SK-N-SH (cell line): ENCODE measurements around the gene SPACDR. TPM values are rescaled to one million over a fixed set of nuclear protein-coding genes. Genes with fewer than 3 reads are reported as not detected.

Source experiments
- CTCF ChIA-PET: fragments of 300-600, 350-600 bp; formaldehyde crosslinking; extraction: SDS; loops from one replicate; lab custom pipeline; 2021; lab: Yijun Ruan, JAX
- POLR2A ChIA-PET: fragments of 350-600 bp; sonication (Branson Sonifier 250); formaldehyde crosslinking; extraction: SDS; loops from one replicate; lab custom pipeline; 2020; ENCODE audit warnings: antibody characterized with exemption, inconsistent platforms; lab: Yijun Ruan, JAX
- DNase-seq: peaks from one replicate; pipeline ENCODE4 v3.0.0; 2012
- H2AFZ ChIP-seq: fragments of 200-600 bp; sonication (generic); 2 replicates; pipeline ENCODE4 v1.8.1; 2016; ENCODE audit warnings: antibody characterized with exemption, mild to moderate bottlenecking, low read depth
- H3F3A ChIP-seq: fragments of 200-600 bp; sonication (generic); replicated peaks from 2 replicates; pipeline ENCODE3; 2016; ENCODE audit warnings: antibody characterized with exemption, mild to moderate bottlenecking; ENCODE audit not compliant: insufficient read depth
- H3K27ac ChIP-seq, 2 experiments: fragments of 200-500 bp in 1 of 2; fragments of 200-600 bp in 1 of 2; sonication (Bioruptor generic) in 1 of 2; sonication (generic), shearing (Covaris generic) in 1 of 2; 2 replicates each; pipeline versions ENCODE4 v1.5.1 to v1.6.1; 2014 to 2016; ENCODE audit warnings: low read depth in 2 of 2, inconsistent platforms in 1 of 2, low read length in 1 of 2, mild to moderate bottlenecking in 1 of 2, mixed read lengths in 1 of 2
- H3K27me3 ChIP-seq: fragments of 200-600 bp; sonication (generic), shearing (Covaris generic); 2 replicates; pipeline ENCODE4 v1.6.1; 2016; ENCODE audit warnings: mixed run types; ENCODE audit not compliant: insufficient read depth
- H3K36me3 ChIP-seq, 2 experiments: fragments of 200-500 bp in 1 of 2; fragments of 200-600 bp in 1 of 2; sonication (Bioruptor generic) in 1 of 2; sonication (generic) in 1 of 2; replicated peaks in 1 of 2; 2 replicates each; pipeline versions ENCODE3 to v1.5.1; 2014 to 2016; ENCODE audit warnings: low read length in 1 of 2, mild to moderate bottlenecking in 1 of 2; ENCODE audit not compliant: insufficient read depth in 2 of 2, control insufficient read depth in 1 of 2
- H3K4me1 ChIP-seq, 2 experiments: fragments of 200-500 bp in 1 of 2; fragments of 200-600 bp in 1 of 2; sonication (Bioruptor generic) in 1 of 2; sonication (generic), shearing (Covaris generic) in 1 of 2; 2 replicates each; pipeline versions ENCODE4 v1.5.1 to v1.6.1; 2014 to 2016; ENCODE audit warnings: low read depth in 1 of 2, low read length in 1 of 2, mixed run types in 1 of 2; ENCODE audit not compliant: insufficient read depth in 2 of 2, control insufficient read depth in 1 of 2
- H3K4me2 ChIP-seq: fragments of 200-600 bp; sonication (generic), shearing (Covaris generic); 2 replicates; pipeline ENCODE4 v1.6.1; 2017; ENCODE audit warnings: mixed run types
- H3K4me3 ChIP-seq, 2 experiments: fragments of 200-500 bp in 1 of 2; fragments of 200-600 bp in 1 of 2; sonication (Bioruptor generic) in 1 of 2; sonication (generic), shearing (Covaris generic) in 1 of 2; 2 replicates each; pipeline versions ENCODE4 v1.5.1 to v1.8.1; 2014 to 2016; ENCODE audit warnings: low read depth in 2 of 2, inconsistent platforms in 1 of 2, low read length in 1 of 2, mild to moderate bottlenecking in 1 of 2, mixed read lengths in 1 of 2, moderate library complexity in 1 of 2
- H3K79me2 ChIP-seq: fragments of 200-600 bp; sonication (generic); 2 replicates; pipeline ENCODE4 v1.8.1; 2017; ENCODE audit warnings: mild to moderate bottlenecking; ENCODE audit not compliant: insufficient read depth
- H3K9ac ChIP-seq: fragments of 200-600 bp; sonication (generic); 2 replicates; pipeline ENCODE4 v1.6.1; 2017; ENCODE audit warnings: mixed run types
- H3K9me2 ChIP-seq: fragments of 200-600 bp; sonication (generic); 2 replicates; pipeline ENCODE4 v1.6.1; 2017; ENCODE audit warnings: mixed run types
- H3K9me3 ChIP-seq: fragments of 200-600 bp; sonication (generic); 2 replicates; pipeline ENCODE4 v1.6.1; 2017; ENCODE audit warnings: mixed run types, mild to moderate bottlenecking, moderate library complexity
- H4K20me1 ChIP-seq: fragments of 200-600 bp; sonication (generic); 2 replicates; pipeline ENCODE4 v1.6.1; 2017; ENCODE audit warnings: mild to moderate bottlenecking, mixed run types; ENCODE audit not compliant: insufficient read depth
- CTCF ChIP-seq: fragments of 200-600 bp; sonication (generic); IDR thresholded peaks from 2 replicates; pipeline ENCODE4 v1.6.1; 2017; ENCODE audit warnings: antibody characterized with exemption, mild to moderate bottlenecking, moderate library complexity
- ELF1 ChIP-seq: IDR thresholded peaks from 2 replicates; pipeline ENCODE4 v1.4.0; 2012
- FOXJ3 ChIP-seq: sonication (generic); formaldehyde crosslinking; IDR thresholded peaks from 2 replicates; pipeline ENCODE4 v1.5.1; 2020; ENCODE audit warnings: mild to moderate bottlenecking, missing genetic modification reagents
- IRF3 ChIP-seq: fragments of 150-350 bp; IDR thresholded peaks from 2 replicates; pipeline ENCODE4 v1.6.1; 2016; ENCODE audit warnings: mild to moderate bottlenecking, low read depth, low read length
- MAX ChIP-seq: IDR thresholded peaks from 2 replicates; pipeline ENCODE4 v1.4.0; 2012; ENCODE audit warnings: low read depth
- PBX3 ChIP-seq: IDR thresholded peaks from 2 replicates; pipeline ENCODE4; 2012
- POLR2AphosphoS5 ChIP-seq: IDR thresholded peaks from 2 replicates; pipeline ENCODE4 v1.6.1; 2012; ENCODE audit warnings: low read depth, low read length
- RFX5 ChIP-seq: IDR thresholded peaks from 2 replicates; pipeline ENCODE4 v1.6.1; 2012; ENCODE audit warnings: mild to moderate bottlenecking, improper control_type of control experiment, low read length
- RXRA ChIP-seq: IDR thresholded peaks from 2 replicates; pipeline ENCODE4 v1.4.0; 2012; ENCODE audit warnings: low read depth, mild to moderate bottlenecking, borderline replicate concordance
- SIN3A ChIP-seq: IDR thresholded peaks from 2 replicates; pipeline ENCODE4 v1.6.1; 2012; ENCODE audit warnings: low read depth, mild to moderate bottlenecking, low read length, moderate library complexity, borderline replicate concordance
- SMC3 ChIP-seq: IDR thresholded peaks from 2 replicates; pipeline ENCODE4 v1.6.1; 2012; ENCODE audit warnings: low read depth, low read length, improper control_type of control experiment
- TEAD4 ChIP-seq: IDR thresholded peaks from 2 replicates; pipeline ENCODE4 v1.4.0; 2012; ENCODE audit warnings: mild to moderate bottlenecking, borderline replicate concordance; ENCODE audit not compliant: insufficient read depth
- USF1 ChIP-seq: IDR thresholded peaks from 2 replicates; pipeline ENCODE4 v1.4.0; 2012; ENCODE audit warnings: low read depth, borderline replicate concordance
- YY1 ChIP-seq: IDR thresholded peaks from 2 replicates; pipeline ENCODE4 v1.4.0; 2012; ENCODE audit warnings: low read depth, mild to moderate bottlenecking
- ZBTB33 ChIP-seq: IDR thresholded peaks from 2 replicates; pipeline ENCODE4 v1.4.0; 2012; ENCODE audit warnings: low read depth, borderline replicate concordance
- WGBS: methylation state at CpG from one replicate; pipeline ENCODE4 v1.1.6; 2017; ENCODE audit warnings: low lambda C conversion rate; 5-methylcytosine and 5-hydroxymethylcytosine counted together
- polyA plus RNA-seq, 3 experiments: library from polyadenylated mRNA; depleted of rRNA; stranded (reverse); fragments of >200 nt; gene quantifications; 2 replicates each; pipeline ENCODE4 v1.2.3, GENCODE V29; 2012

SPACDR gene
- polyA plus RNA-seq, 1 of the 3 experiments (the other 2 are of a cell fraction): 1.5 TPM

- H3K9me2 ChIP-seq: no peaks in the 10 kb centered on the region
- H3K4me1 ChIP-seq: peaks cover 6 to 12% of the 10 kb centered on the region in 2 experiments; a peak in 3 of 4 replicates
- no peaks in the 10 kb centered on the region for H3K36me3 ChIP-seq
- TF ChIP-seq RXRA (no peak), TEAD4 (no peak), CTCF (no peak), PBX3 (no peak), ZBTB33 (no peak), IRF3 (no peak), FOXJ3 (CRISPR knock-in tag) (no peak), YY1 (no peak), SIN3A (no peak), USF1 (no peak), MAX (no peak), RFX5 (no peak), SMC3 (no peak), POLR2AphosphoS5 (no peak), ELF1 (no peak)
- H2AFZ ChIP-seq: no peak overlapping the region
- no peak for DNase-seq
- H3K4me3 ChIP-seq: no peak overlapping the region
- H3F3A ChIP-seq: no peaks in the 10 kb centered on the region
- H3K9me3 ChIP-seq: no peaks in the 10 kb centered on the region
- 96% methylated on average over 9 of the region's 9 CpGs for WGBS
- H4K20me1 ChIP-seq: no peaks in the 10 kb centered on the region
- H3K79me2 ChIP-seq: no peaks in the 10 kb centered on the region
- no peak overlapping the region for H3K9ac ChIP-seq
- H3K4me2 ChIP-seq: no peak overlapping the region
- POLR2A ChIA-PET: no interaction called here
- H3K27ac ChIP-seq: no peak overlapping the region
- CTCF ChIA-PET: interaction anchor here (1.2 kb wide), 1 partner anchor 49 kb away, joined by 5 read pairs; no protein-coding TSS in a partner anchor
- no peaks in the 10 kb centered on the region for H3K27me3 ChIP-seq
Measured at GRCh38 chr7:100510437-100511239, 46.6 kb upstream of the SPACDR start.
